Astrocyte (in vitro differentiated cells and primary cell): Measurements from ENCODE around the gene APC2. TPM values are rescaled to one million over a fixed set of nuclear protein-coding genes. Genes with fewer than 3 reads are reported as not detected.

ENCODE experiments used
- DNase-seq: peaks from one replicate; pipeline ENCODE4 v3.0.0-alpha.2; 2010; ENCODE audit warnings: low read depth
- FAIRE-seq: peaks from 2 replicates; lab custom pipeline; 2011; peaks lifted over from hg19 to GRCh38; lab: Jason Lieb, UNC
- H2AFZ ChIP-seq: 2 replicates; pipeline ENCODE4 v1.6.0; 2012; ENCODE audit warnings: low read depth, low read length, inconsistent platforms
- H3K27ac ChIP-seq: 2 replicates; pipeline ENCODE4 v1.5.1; 2011; ENCODE audit warnings: low read depth, low read length, inconsistent platforms
- H3K27me3 ChIP-seq: 2 replicates; pipeline ENCODE4 v1.6.0; 2011; ENCODE audit warnings: low read length, inconsistent platforms; ENCODE audit not compliant: insufficient read depth
- H3K36me3 ChIP-seq: 2 replicates; pipeline ENCODE4 v1.5.1; 2011; ENCODE audit warnings: low read length, inconsistent platforms; ENCODE audit not compliant: insufficient read depth
- H3K4me1 ChIP-seq: 2 replicates; pipeline ENCODE4 v1.5.1; 2011; ENCODE audit warnings: low read length, inconsistent platforms; ENCODE audit not compliant: insufficient read depth
- H3K4me2 ChIP-seq: 2 replicates; pipeline ENCODE4 v1.6.0; 2012; ENCODE audit warnings: low read length, inconsistent platforms
- H3K4me3 ChIP-seq: 2 replicates; pipeline ENCODE4 v1.5.1; 2011; ENCODE audit warnings: low read depth, mild to moderate bottlenecking, low read length, inconsistent platforms; ENCODE audit not compliant: insufficient read depth
- H3K79me2 ChIP-seq: 2 replicates; pipeline ENCODE4 v1.6.0; 2012; ENCODE audit warnings: mild to moderate bottlenecking, low read length, inconsistent platforms; ENCODE audit not compliant: insufficient read depth
- H3K9ac ChIP-seq: 2 replicates; pipeline ENCODE4 v1.6.0; 2012; ENCODE audit warnings: mild to moderate bottlenecking, low read length, inconsistent platforms
- H3K9me3 ChIP-seq: 2 replicates; pipeline ENCODE4 v1.5.1; 2012; ENCODE audit warnings: low read depth, mild to moderate bottlenecking, low read length, inconsistent platforms; ENCODE audit not compliant: insufficient read depth
- H4K20me1 ChIP-seq: 2 replicates; pipeline ENCODE4 v1.6.0; 2012; ENCODE audit warnings: low read length, inconsistent platforms; ENCODE audit not compliant: insufficient read depth
- H3K27ac Mint-ChIP-seq: one replicate; pipeline ENCODE4 v1.8.0; 2021; ENCODE audit warnings: mild to moderate bottlenecking, mixed read lengths; ENCODE audit not compliant: unreplicated experiment
- H3K27me3 Mint-ChIP-seq: one replicate; pipeline ENCODE4 v1.8.0; 2021; ENCODE audit warnings: low read depth, mixed read lengths; ENCODE audit not compliant: unreplicated experiment
- H3K36me3 Mint-ChIP-seq: one replicate; pipeline ENCODE4 v1.8.0; 2021; ENCODE audit warnings: low read depth, mixed read lengths; ENCODE audit not compliant: unreplicated experiment
- H3K4me1 Mint-ChIP-seq: one replicate; pipeline ENCODE4 v1.8.0; 2021; ENCODE audit warnings: low read depth, mixed read lengths; ENCODE audit not compliant: unreplicated experiment
- H3K4me3 Mint-ChIP-seq: one replicate; pipeline ENCODE4 v1.8.0; 2021; ENCODE audit warnings: mild to moderate bottlenecking, moderate library complexity, mixed read lengths; ENCODE audit not compliant: unreplicated experiment
- H3K9me3 Mint-ChIP-seq: one replicate; pipeline ENCODE4 v1.8.0; 2021; ENCODE audit warnings: mild to moderate bottlenecking, mixed read lengths; ENCODE audit not compliant: unreplicated experiment
- EZH2 ChIP-seq: IDR thresholded peaks from 2 replicates; pipeline ENCODE4 v1.6.1; 2012; ENCODE audit warnings: mild to moderate bottlenecking, low read length, inconsistent platforms; ENCODE audit not compliant: insufficient read depth
- total RNA-seq: library from RNA; stranded (reverse); gene quantifications from 2 replicates; pipeline ENCODE4 v1.2.1, GENCODE V29; 2021
- TF ChIP-seq, protein P1 (sequence below): IDR thresholded peaks from 2 replicates; pipeline ENCODE4 v1.5.1; 2011; ENCODE audit warnings: low read depth, mild to moderate bottlenecking, inconsistent platforms, low read length, moderate library complexity; ENCODE audit not compliant: insufficient read depth

APC2 gene
- total RNA-seq, 1 donor from 2014 or later = 7.1 TPM

DNA sequence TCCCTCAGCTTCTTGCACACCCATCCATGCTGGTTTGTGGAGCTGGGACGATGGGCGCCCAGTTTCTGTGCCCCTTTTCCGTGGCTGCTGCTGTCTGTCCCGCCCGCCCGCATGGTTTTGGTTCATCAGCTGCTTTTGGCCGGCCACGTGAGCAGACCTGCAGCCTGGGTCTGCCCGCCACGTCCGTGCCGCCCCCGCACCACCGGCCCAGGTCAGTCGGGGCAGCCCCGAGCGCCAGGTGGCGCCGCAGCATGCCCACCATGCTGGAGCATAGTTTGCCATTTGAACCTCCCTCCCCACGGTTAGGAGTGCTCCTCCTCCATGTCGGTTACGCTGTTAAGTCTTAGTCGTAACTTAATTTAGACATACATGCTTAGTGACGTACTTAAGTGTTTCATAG, 27.0 kb upstream of the APC2 start:
- peak overlapping the region; percentile 75 for H3K27ac Mint-ChIP-seq
- H4K20me1 ChIP-seq = peaks cover 93% of the 10 kb centered on the region
- no peaks in the 10 kb centered on the region for H3K27me3 Mint-ChIP-seq
- no peaks in the 10 kb centered on the region for H3K9me3 ChIP-seq
- no peaks in the 10 kb centered on the region for H3K9me3 Mint-ChIP-seq
- H3K27ac ChIP-seq = no peak overlapping the region
- H3K4me2 ChIP-seq = no peak overlapping the region
- TF ChIP-seq, protein P1, sequence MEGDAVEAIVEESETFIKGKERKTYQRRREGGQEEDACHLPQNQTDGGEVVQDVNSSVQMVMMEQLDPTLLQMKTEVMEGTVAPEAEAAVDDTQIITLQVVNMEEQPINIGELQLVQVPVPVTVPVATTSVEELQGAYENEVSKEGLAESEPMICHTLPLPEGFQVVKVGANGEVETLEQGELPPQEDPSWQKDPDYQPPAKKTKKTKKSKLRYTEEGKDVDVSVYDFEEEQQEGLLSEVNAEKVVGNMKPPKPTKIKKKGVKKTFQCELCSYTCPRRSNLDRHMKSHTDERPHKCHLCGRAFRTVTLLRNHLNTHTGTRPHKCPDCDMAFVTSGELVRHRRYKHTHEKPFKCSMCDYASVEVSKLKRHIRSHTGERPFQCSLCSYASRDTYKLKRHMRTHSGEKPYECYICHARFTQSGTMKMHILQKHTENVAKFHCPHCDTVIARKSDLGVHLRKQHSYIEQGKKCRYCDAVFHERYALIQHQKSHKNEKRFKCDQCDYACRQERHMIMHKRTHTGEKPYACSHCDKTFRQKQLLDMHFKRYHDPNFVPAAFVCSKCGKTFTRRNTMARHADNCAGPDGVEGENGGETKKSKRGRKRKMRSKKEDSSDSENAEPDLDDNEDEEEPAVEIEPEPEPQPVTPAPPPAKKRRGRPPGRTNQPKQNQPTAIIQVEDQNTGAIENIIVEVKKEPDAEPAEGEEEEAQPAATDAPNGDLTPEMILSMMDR = no peak
- no peak for TF ChIP-seq EZH2
- H3K4me1 ChIP-seq = peaks cover 12% of the 10 kb centered on the region
- H3K4me3 Mint-ChIP-seq = peak overlapping the region; percentile 5
- no peak for DNase-seq
- H3K27me3 ChIP-seq = no peaks in the 10 kb centered on the region
- peaks cover 29% of the 10 kb centered on the region for H3K36me3 ChIP-seq
- peaks cover 1% of the 10 kb centered on the region for H3K4me1 Mint-ChIP-seq
- H2AFZ ChIP-seq = no peak overlapping the region
- H3K9ac ChIP-seq = no peak overlapping the region
- H3K79me2 ChIP-seq = peaks cover 95% of the 10 kb centered on the region
- H3K4me3 ChIP-seq = no peak overlapping the region
- peaks cover 3% of the 10 kb centered on the region for H3K36me3 Mint-ChIP-seq
- no peak for FAIRE-seq

DNA sequence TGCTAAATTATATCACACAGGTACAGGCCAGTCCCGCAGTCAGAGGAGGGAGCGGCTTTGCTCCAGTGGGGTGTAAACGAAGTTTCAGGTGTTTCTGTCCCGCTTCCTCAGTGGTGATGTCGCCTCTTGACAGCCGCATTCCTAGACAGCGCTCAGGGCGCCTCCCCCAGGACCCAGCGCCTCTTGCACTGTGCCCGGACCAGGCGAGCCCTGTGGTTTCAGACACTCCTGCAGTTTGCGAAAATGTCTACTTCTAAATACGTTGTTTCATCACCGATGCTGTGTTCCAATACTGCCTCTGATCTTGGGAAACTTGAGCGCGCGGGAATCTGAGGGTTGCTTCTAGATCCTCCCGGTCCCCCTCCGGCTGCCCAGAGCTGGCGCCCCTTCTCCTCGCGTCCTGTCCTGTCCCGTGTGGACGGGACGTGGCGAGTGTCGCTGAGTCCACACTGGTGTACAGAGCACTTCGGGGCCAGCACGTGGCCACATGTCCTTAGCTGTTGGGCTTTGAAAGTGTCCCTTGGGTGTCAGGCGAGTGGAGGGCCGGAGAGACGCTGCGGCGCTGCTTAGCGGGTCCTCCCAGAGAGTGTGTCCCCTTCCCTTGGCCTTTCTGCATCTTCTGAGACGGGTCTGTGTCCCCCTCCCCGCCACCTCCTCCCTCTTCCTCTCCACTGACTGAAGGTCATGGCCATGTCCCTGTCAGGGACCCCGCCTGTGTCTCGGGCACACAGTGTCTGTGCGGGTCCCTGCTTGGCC, 26.3 kb upstream of the APC2 start:
- Histone ChIP-seq H3K9me3 (no peaks in the 10 kb centered on the region), H3K4me1 (peaks cover 10% of the 10 kb centered on the region), H3K27ac (no peak overlapping the region), H2AFZ (no peak overlapping the region), H3K36me3 (peaks cover 29% of the 10 kb centered on the region), H3K4me3 (no peak overlapping the region), H3K9ac (no peak overlapping the region), H3K27me3 (no peaks in the 10 kb centered on the region), H3K4me2 (no peak overlapping the region), H4K20me1 (peaks cover 86% of the 10 kb centered on the region), H3K79me2 (peaks cover 94% of the 10 kb centered on the region)
- Mint-ChIP-seq H3K27me3 (no peaks in the 10 kb centered on the region), H3K36me3 (peaks cover 6% of the 10 kb centered on the region), H3K4me3 (peak overlapping the region; percentile 5), H3K4me1 (peaks cover 1% of the 10 kb centered on the region), H3K9me3 (no peaks in the 10 kb centered on the region), H3K27ac (no peak overlapping the region)
- FAIRE-seq (no peak), DNase-seq (no peak)
- TF ChIP-seq, protein P1 = no peak
- no peak for TF ChIP-seq EZH2
